WERI-Rb-1 (cell line): ENCODE data around the gene PTPRG.

Experiments
- DNase-seq: peaks from one replicate; pipeline ENCODE4 v3.0.0-alpha.2; 2020
- H3K27ac ChIP-seq: fragments of 250-450 bp; sonication (Bioruptor Pico); 2 replicates; pipeline ENCODE4 v1.5.1; 2020; ENCODE audit warnings: mild to moderate bottlenecking, moderate library complexity
- H3K27me3 ChIP-seq: fragments of 250-450 bp; sonication (Bioruptor Pico); 2 replicates; pipeline ENCODE4 v1.5.1; 2021; ENCODE audit warnings: mild to moderate bottlenecking, low read depth, moderate library complexity; ENCODE audit not compliant: insufficient read depth, severe bottlenecking
- H3K36me3 ChIP-seq: fragments of 250-450 bp; sonication (Bioruptor Pico); 2 replicates; pipeline ENCODE4 v1.5.1; 2020; ENCODE audit warnings: mild to moderate bottlenecking, moderate library complexity
- H3K4me3 ChIP-seq: 2 replicates; pipeline ENCODE4 v1.5.1; 2011; ENCODE audit warnings: low read depth, mild to moderate bottlenecking, control low read depth, low read length
- H3K9me3 ChIP-seq: fragments of 250-450 bp; sonication (Bioruptor Pico); 2 replicates; pipeline ENCODE4 v1.5.1; 2021; ENCODE audit warnings: mild to moderate bottlenecking, moderate library complexity; ENCODE audit not compliant: severe bottlenecking
- TF ChIP-seq, protein P1 (sequence below): IDR thresholded peaks from 2 replicates; pipeline ENCODE4 v1.5.1; 2011; ENCODE audit warnings: low read depth, mild to moderate bottlenecking, control low read depth, inconsistent platforms, low read length

Gene PTPRG

DNA sequence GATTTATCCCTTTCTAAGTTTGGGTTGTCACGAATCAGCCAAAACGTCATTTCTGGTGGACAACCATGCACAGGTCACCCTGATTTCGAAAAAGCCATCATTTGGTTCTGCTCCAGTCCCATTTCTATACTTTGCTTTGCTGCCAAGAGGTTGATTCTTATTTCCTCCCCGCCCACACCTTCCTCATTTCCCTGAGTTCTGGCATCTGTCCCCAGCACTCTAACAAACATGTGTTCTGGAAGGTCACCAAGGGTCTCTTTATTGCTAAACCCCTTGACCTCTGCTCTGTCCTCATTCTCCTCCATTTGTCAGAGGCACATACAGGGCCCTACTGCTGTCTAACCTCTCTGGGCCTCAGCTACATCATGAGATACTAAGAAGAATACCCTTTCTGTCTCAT is 36.4 kb upstream of the PTPRG start:
- H3K27ac ChIP-seq = no peak overlapping the region
- no peaks in the 10 kb centered on the region for H3K27me3 ChIP-seq
- no peak for DNase-seq
- H3K36me3 ChIP-seq = no peaks in the 10 kb centered on the region
- TF ChIP-seq, protein P1, sequence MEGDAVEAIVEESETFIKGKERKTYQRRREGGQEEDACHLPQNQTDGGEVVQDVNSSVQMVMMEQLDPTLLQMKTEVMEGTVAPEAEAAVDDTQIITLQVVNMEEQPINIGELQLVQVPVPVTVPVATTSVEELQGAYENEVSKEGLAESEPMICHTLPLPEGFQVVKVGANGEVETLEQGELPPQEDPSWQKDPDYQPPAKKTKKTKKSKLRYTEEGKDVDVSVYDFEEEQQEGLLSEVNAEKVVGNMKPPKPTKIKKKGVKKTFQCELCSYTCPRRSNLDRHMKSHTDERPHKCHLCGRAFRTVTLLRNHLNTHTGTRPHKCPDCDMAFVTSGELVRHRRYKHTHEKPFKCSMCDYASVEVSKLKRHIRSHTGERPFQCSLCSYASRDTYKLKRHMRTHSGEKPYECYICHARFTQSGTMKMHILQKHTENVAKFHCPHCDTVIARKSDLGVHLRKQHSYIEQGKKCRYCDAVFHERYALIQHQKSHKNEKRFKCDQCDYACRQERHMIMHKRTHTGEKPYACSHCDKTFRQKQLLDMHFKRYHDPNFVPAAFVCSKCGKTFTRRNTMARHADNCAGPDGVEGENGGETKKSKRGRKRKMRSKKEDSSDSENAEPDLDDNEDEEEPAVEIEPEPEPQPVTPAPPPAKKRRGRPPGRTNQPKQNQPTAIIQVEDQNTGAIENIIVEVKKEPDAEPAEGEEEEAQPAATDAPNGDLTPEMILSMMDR = no peak
- no peak overlapping the region for H3K4me3 ChIP-seq
- no peaks in the 10 kb centered on the region for H3K9me3 ChIP-seq

- Histone ChIP-seq H3K27me3 (no peaks in the 10 kb centered on the region), H3K9me3 (no peaks in the 10 kb centered on the region), H3K36me3 (no peaks in the 10 kb centered on the region), H3K4me3 (no peak overlapping the region), H3K27ac (no peak overlapping the region)
- TF ChIP-seq, protein P1 = no peak
- no peak for DNase-seq
These were observed 35.1 kb upstream of the PTPRG start for GRCh38 chr3:61526308-61526707.

GRCh38 chr3:61527011-61527410 is 34.4 kb upstream of the PTPRG start:
- TF ChIP-seq, protein P1 = no peak
- Histone ChIP-seq H3K4me3 (no peak overlapping the region), H3K36me3 (no peaks in the 10 kb centered on the region), H3K9me3 (no peaks in the 10 kb centered on the region), H3K27ac (no peak overlapping the region), H3K27me3 (no peaks in the 10 kb centered on the region)
- DNase-seq = no peak

DNA sequence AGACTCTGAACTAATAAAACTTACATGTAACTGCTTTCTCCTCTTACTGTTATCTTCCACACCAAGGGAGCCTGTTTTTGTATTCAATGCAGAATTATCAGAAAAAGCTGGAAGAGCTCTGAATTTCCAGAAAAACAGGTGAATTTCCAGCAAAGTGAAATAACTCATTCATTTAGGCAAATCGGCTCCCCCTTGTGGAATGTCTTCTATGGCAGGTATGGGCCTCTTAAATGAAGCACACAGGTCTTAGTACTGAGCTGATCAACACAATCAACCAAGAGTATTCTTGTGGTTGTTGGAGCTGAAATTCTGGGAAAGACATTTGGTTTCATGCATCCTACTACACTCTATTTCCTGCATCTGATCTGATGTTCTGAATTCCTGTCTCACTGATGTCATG is 31.0 kb upstream of the PTPRG start:
- H3K27ac ChIP-seq = no peak overlapping the region
- no peaks in the 10 kb centered on the region for H3K36me3 ChIP-seq
- no peaks in the 10 kb centered on the region for H3K27me3 ChIP-seq
- DNase-seq = peak; percentile 38
- TF ChIP-seq, protein P1 = peak; percentile 48
- H3K9me3 ChIP-seq = no peaks in the 10 kb centered on the region
- no peak overlapping the region for H3K4me3 ChIP-seq

- no peaks in the 10 kb centered on the region for H3K27me3 ChIP-seq
- H3K36me3 ChIP-seq = no peaks in the 10 kb centered on the region
- DNase-seq = no peak
- TF ChIP-seq, protein P1 = no peak
- no peak overlapping the region for H3K27ac ChIP-seq
- H3K4me3 ChIP-seq = no peak overlapping the region
- H3K9me3 ChIP-seq = no peaks in the 10 kb centered on the region
These were observed 29.8 kb upstream of the PTPRG start for GRCh38 chr3:61531528-61531927.

- H3K27me3 ChIP-seq = no peaks in the 10 kb centered on the region
- no peaks in the 10 kb centered on the region for H3K9me3 ChIP-seq
- TF ChIP-seq, protein P1 = no peak
- no peaks in the 10 kb centered on the region for H3K36me3 ChIP-seq
- H3K27ac ChIP-seq = no peak overlapping the region
- H3K4me3 ChIP-seq = no peak overlapping the region
- no peak for DNase-seq
These were observed 28.5 kb upstream of the PTPRG start for GRCh38 chr3:61532739-61533500.
